GM19438 (cell line): Measurements from ENCODE around the gene RASAL2.

Source experiments
- ATAC-seq: cut with Tn5 transposase; IDR thresholded peaks from one replicate; pipeline ENCODE4 v1.9.1; 2021; ENCODE audit warnings: low read depth; ENCODE audit not compliant: unreplicated experiment

Gene RASAL2

DNA sequence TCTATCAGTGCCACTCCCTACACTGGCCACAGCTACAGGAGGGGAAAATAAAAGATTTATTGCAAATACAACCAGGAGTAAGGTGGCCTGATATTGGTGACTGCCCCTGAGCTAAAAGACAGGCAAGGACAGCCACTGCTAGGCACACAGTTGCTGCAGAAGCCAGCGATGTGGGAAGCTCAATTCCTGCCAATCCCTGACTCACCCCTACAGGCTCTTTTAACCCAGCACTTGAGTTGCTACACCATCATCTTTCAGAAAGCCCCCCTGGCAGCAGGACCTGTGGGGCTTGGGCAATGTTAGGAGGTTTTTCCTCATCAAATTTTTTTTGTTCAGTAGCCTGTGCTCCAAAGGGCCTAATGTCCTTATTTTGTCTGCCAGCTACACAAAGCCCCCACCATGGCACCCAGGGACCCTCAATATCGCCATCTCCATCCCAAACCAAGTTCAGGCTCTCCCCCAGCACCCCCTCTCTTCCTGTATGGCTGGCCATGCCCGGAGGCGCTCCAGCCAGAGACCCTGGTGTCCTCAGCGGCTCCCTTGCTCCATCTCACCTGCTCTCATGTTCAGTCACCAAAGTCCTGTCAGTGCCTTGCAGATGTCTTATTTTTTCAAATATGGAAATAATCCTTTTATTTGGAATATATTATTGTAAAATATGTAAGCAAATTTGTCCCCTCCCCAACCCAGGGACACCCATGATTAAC, 389.5 kb downstream of the RASAL2 start:
- ATAC-seq: no peak

DNA sequence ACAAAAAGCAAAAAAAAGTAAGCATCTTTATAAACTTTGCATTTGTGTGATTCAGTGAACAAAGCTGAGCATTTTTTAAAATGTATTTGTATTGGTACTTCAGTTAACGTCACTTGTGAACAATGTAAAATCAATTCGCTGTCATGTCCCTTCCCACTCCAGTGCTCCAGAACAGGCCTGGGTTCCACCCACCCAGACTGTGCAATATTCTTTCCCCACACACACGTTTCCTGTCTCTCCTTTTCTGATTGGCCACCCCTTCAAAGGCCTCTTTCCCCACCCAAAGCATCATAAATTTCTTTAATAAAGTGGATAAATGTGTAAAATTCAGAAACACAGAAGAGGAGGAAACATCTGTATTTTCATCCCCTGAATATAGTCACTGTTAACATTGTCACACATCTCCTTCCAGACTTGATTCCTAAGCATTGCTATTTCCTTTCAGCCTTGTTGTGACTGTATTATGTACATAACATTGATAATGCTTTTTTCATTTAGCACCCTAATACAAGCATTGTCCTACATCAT, 390.9 kb downstream of the RASAL2 start:
- ATAC-seq: no peak

DNA sequence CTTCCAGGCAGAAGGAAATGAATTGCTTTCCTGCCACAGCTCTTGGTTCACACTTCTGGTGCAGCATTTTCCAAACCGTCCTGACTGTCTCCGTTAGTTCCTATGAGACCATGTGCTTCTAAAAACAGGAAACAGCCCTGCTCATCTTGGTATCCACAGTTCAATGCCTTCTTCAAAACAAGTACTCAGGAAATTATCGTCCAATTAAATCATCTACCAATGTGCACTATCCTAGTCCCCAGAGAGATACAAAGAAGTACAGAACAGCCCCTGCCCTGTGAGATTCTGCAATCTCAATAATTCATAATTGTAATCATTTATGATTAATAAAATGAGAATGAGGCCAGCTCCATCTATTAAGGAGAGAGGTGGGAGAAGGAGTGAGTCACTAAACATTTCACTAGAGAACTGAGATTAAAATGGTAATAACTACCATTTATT, 391.7 kb downstream of the RASAL2 start:
- ATAC-seq: no peak

DNA sequence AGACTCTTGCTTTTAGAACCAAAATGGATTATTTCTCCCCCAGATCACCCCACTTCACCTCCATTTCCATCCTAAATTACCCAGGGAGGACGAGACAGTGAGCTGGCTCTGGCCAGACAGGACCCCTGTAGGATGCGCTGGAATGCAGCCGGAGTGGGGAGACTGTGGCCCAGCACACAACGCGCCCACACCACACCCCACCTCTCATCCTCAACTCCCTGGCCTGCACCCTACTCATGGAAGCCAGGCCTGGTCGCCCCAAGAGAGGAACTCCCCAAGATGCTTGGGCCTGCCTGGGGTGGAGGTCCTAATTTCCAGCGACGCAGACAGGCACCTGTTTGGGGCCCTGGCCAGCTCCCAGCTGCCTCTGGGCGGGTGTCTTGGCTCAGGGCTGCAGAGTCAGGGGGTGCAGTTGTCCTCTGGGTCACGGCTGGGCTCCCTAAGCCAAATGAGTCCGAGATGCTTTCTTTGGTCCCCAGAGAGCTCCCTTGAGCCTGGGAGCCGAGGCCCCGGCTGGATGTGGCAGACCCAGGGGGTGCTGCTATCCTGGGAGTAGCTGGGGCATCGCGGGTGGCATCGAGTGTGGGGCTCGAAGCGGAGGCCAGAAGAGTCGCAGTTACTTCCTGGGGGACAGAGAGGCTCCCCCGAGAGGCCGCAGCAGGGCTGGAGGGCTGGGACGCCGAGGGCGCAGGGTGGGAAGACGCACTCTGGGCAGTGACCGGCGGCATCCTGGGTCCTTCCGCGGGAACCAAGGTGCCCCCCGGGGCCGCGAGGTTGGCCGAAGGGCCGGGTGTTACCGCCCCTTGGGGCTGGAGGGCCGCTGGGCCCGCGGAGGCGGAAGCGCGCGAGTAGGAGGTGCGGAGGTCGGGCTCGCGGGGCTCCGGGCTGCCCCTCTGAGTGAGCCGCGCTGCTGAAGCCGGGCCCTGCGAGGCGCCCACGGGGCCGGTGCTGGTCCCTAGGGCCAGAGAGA, 392.5 kb downstream of the RASAL2 start:
- ATAC-seq: no peak

DNA sequence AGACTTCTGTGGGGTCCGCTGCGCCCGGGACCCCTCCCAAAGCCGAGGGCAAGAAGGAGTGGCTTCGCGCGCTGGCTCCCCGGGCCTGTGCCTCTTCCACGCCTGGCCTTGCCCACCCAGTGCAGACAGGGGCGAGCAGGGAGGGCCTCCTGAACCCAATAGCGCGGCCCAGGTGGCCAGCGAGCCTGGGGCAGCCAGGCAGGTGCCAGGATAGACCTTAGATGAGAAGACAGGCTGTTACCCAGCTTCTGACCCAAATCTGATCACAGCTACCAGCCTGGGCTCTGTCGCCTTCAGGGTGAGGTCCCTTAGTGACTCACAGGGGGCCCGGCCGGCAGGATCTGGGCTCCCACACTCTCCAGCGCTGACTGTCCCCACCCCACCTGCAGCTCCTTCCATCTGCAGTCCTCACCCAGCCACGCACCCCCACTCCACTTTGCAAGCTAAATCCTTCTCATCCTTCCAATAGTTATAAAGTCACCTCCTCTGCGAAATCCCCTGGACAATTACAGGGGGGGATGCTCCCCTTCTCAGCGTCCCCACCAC, 393.2 kb downstream of the RASAL2 start:
- no peak for ATAC-seq

DNA sequence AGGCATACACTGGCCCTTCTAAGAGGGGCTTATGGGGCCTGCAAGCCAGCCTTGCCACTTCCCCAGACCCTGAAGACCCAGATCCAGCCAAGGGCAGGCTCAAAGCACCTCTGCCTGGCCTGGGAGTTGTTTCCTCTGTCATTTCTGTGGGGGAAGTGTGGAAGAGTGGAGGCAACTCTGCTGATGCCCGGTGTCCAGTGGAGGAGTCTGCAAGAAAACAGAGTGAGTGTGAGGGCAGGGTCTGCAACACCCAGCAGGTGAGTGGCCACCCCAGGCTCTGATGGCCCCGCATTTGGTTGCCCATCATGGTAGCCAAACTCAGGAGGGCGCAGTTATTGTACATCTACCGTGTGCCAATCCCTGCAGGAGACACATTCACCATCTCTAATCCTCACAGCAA, 394.5 kb downstream of the RASAL2 start:
- no peak for ATAC-seq

DNA sequence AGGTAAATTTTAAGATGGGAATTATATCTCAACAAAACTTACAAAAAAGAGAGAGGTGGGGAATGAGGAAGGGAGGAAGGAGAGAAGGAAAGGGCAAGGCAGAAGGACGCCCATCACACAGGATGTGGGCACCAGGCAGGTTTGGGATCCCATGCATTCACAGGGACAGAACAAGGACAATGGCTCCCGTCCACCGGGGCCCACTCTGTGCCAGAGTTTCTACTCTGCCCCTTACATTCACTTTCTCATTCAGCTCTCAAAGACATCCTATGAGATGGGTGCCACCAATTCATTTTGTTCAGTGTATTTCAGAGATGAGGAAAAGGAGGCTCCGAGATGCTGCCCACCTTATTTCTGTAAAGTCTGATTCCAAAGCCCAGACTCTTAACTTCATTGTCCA, 395.5 kb downstream of the RASAL2 start:
- ATAC-seq: no peak

DNA sequence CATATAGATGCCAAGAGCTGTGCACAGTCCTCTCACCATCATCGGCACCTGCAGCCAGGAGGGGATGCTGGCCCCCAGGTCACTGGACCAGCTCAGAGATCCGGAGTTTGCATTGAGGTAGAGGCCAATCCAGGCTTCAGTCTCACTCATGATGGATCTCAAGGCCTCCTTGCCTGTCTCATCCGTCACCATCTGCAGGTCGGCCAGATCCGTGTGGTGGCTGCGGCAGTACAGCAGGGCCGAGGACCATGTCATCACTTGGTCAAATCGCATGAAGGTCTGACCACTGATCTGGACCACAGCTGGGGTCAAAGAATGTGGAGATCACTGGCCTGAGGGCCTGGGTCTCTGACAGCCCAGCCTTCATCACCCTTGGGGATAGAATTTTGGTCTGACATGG, 396.2 kb downstream of the RASAL2 start:
- no peak for ATAC-seq

DNA sequence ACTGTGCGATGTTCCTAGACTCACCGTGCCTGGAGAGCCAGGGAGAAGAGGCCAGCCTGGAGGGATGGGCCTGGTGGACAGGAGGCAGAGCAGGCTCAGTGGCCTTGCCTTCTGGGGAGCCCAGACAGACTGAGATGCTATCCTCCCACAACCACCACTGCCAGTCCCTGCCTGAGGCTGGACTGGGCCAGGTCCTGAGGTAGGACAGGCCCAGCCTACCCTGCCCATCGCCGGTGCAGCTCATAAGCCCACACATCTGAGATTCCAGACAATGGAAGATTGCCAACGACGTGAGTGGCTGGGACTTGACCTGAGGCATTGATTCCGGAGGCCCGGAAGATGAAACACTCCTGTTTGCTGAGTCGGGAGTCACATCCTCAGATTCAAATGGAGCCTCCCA, 397.1 kb downstream of the RASAL2 start:
- no peak for ATAC-seq

DNA sequence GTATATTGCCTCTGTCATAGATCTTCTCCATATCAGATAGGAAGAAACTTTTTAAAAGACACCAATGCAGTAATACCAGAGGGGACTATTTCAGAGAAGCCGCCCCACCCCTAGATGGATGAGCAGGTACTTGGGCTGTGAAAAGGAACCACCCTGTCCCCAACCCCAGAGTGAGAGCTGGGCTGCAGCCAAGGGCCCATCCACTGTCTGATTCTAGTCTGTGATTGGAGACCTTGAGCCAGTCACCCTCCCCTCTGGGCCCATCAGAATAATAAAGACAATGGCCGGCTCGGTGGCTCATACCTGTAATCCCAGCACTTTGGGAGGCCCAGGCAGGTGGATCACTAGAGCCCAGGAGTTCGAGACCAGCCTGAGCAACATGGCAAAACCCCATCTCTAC, 397.8 kb downstream of the RASAL2 start:
- ATAC-seq: no peak

DNA sequence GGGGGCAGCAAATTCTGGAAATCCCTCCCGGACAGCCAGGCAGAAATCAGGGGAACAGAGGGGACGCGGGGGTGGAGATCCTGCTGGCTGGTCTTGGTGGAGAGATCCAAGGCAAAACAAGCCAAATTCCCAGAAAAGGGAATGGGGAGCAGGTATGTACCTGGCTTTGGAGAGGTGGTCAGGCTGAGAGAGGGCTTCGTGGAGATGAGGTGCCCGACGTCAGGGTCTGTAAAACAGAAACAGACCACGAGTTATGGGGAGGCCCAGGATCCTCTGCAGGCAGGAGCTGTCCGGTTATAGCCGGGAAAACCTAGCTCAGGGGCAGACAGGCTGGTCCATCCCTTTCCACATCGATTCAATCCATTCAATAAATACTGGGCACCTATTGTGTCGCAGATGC, 398.4 kb downstream of the RASAL2 start:
- ATAC-seq: no peak

DNA sequence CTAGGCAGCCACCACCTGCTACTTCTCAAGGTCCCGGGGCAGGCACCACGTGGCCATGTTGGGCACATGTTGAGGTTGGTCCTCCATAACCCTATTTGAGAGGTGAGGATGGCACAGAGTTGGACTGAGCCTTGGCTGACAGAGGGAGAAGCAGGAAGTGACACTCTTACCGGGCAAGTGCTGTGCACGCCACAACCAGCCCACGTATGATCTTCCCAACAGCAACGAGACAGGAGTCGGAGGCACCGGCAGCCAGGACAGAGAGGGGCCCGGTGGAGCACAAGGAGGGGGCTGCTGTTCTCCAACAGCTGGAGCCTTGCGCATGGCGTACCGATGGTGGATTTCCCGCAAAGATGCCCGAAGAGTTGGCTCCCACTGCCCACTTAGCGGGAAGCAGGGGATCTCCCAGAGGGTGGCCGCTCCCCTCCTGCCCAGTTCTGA, 399.4 kb downstream of the RASAL2 start:
- ATAC-seq: no peak

DNA sequence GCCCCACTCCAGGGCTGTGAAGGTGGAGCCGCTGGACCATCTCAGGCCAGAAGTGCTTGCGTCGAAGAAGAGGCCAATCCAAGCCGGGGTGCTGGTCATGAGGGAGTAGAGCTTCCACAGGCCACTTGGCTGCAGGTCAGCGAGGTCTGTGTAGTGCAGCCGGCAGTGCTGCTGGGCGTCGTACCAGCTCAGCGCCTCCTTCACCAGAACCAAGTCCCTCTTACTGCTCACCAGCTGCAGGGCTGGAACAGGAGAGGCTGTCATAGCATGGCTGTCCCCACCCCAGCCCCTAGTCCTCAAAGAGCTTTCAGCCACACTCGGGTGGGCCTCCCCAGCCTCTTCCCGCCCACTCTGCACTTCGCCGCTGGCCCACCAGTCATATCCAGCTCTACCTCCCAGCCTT, 400.7 kb downstream of the RASAL2 start:
- ATAC-seq: no peak

DNA sequence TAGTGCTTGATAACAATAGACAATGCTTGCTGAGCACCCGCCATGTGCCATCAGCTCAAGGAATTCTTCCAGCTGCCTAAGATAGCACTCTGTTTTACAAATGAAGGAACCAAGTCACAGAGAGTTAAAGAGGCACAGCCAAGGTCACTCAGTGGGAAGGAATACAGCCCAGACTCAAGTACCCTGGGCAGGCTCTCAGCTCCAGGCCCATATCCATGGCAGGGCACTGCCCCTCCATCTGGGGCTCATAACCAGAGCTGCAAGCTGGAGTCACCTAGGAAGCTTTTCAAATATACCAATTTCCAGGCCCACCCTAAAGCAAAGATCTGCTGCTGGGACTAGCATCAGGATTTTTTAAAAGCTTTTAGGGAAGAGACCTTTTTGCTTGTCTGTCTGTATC, 401.3 kb downstream of the RASAL2 start:
- no peak for ATAC-seq

DNA sequence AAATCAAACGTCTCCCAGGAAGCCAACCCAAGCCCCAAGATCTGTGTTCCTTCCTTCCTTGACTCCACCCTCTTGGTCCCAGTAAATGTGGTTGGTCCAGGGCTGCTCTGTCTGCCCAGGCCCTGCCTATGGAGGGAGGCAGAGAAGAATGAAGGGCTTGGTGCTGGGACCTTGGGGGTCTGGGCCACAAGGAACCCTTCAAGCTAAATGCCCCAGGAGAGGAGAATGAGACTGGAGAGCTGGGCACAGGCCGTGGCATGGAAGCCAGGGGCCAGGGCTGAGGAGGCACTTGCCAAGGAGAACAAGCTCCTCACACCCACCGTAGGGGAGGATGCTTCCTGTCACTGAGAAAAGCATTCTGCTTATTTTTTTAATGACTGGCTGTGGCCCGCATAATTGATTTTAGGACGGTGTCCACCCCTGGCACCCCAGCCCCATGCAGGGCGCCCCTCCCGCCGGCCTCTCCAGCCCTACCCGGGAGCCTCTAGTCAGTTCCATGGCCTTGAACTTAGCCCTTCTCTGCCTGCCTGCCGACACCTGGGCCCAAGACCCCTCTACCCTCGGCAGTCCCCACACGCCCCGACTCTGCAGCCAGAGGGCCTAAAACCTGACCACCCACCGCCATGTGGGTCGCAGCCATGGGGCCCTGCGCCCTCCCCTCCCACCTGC, 402.0 kb downstream of the RASAL2 start:
- no peak for ATAC-seq

DNA sequence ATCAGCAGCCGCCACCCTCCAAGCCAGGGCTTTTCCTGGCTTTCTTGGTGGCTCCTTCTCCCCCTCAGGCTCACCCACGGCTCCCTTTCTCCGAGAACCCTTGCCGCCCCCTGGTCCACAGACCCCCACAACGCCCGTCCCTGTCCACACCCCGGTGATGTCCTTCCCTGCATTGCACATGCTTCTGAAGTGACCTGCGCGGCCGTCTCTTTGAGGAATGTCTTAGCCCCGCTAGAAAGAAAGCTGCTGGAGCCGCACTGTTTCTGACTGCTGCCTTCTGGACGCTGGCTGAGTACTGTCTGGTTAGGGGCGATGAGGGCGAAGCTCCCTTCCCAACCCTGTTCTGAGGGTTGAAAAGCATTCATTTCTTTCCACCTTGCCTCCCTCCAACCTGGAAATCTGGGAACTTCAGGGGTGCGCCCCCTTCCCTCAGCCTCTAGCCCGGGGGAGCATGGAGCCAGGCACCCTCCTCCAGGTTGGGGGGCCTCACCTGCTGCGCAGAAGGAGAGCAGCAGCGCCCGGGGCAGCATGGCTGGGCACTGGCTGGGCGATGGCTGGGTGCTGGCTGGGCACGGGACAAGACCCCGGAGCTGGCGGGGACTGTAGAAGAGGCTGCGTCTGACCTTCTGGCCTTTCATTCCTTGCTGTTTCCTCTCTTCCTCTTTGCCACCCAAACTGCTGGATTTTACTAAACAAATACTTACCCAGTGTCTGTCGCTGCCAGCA, 402.7 kb downstream of the RASAL2 start, which contains the start of gene CLEC20A:
CLEC20A (minus strand) TSS at position 555 of the 726 bp plus-strand sequence; CDS start at position 530, 25 bp downstream.
- no peak for ATAC-seq

DNA sequence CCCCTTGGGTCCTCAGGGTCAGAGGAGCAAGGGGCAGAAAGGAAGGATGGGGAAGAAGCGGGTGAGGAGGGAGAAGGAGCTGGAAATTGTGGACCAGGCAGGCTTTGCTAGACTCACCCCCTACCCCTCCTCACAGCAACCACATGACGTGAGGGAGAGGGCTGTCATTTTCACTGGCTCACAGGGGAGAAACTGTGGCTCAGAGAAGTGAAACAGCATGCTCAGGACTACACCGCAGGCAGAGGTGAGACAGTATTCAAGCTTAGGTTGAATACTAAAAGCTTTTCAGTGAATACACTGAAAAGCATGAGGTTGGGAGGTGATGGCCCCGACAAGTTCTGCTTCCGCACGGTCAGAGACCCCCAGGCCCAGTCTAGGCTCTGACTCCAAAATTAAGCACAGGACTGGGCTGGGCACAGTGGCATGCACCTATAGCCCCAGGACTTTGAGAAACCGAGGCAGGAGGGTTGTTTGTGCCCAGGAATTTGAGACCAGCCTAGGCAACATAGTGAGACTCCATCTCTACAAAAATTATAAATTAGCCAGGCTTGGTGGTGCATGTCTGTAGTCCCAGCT, 404.1 kb downstream of the RASAL2 start:
- no peak for ATAC-seq

DNA sequence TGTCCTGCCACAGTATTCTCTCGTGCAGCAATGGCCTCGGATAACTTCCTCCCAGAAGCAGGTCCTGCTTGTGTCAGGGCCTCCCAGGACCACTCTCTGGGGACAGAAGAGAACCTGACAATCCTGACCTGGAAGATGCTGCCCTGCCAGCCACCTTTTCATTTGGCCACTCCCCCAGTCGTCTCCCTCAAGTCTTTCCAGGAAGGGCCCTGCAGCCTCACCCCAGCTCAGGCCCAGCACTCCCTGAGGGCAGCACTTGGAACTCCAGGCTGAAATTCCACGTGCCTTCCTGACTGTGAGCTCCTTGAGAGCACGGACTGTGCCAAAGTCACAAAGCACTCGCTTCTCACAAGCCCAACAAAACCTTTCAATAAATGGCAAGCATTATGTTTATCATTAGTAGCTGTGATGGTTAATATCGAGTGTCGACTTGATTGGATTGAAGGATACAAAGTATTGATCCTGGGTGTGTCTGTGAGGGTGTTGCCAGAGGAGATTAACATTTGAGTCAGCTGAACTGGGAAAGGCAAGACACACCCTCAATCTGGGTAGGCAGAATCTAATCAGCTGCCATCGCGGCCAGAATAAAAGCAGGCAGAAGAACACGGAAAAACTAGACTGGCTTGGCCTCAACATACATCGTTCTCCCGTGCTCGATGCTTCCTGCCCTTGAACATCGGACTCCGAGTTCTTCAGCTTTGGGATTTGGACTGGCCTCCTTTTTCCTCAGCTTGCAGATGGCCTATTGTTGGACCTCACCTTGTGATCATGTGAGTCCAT, 405.2 kb downstream of the RASAL2 start:
- ATAC-seq: no peak
